ENCODE data around the gene FUBP3.

DNA sequence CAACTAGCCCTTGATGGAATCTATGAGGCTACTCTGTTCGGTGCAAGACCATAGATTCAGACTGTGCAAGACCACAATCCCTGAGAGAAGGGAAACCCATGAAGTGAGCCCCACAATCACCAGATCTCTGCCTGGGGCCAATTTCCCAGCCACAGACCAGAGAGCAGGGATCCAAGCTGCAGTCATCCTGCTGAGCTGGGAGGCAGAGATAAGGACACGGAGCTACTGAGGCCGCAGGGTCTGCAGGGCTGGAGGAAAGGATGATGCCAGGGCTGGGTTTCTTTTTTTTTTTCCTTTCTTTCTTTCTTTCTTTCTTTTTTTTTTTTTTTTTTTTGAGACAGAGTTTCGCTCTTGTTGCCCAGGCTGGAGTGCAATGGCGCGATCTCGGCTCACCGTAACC is 47.7 kb upstream of the FUBP3 start:
- TF ChIP-seq CTCF (IDR thresholded peaks at IDR 0.05), result no peak
- no peak for TF ChIP-seq POLR2A (IDR thresholded peaks at IDR 0.05)

All from adrenal gland (tissue), 5 donors.